Activated CD8-positive, alpha-beta memory T cell treated with anti-CD3 and anti-CD28 coated beads, Interleukin-2, amount 10 ng/mL, durations not matched to agents 7 days and 5 days (primary cell): Measurements from ENCODE around the gene MAST4. TPM values are rescaled to one million over a fixed set of nuclear protein-coding genes. Genes with fewer than 3 reads are reported as not detected.
"Not testable (repeated sequence)": the region's sequence is repeated elsewhere in the genome, so short reads cannot be mapped to it uniquely, and the experiment has no call there.

ENCODE experiments used
- ATAC-seq: fragments of 150-1000 bp; cut with Tn5 transposase; one replicate; pipeline ENCODE4 v1.10.0; 2021; ENCODE audit warnings: moderate library complexity
- CTCF ChIA-PET: fragments of 350-600 bp; sonication (Branson Sonifier 250); formaldehyde crosslinking; loops from one replicate; lab custom pipeline; 2021; ENCODE audit warnings: antibody characterized with exemption; lab: Charles Lee
- DNase-seq: peaks from one replicate; pipeline ENCODE4 v3.0.0-alpha.2; 2020
- H3K27ac Mint-ChIP-seq: one replicate; pipeline ENCODE4 v1.8.0; 2021; ENCODE audit warnings: mild to moderate bottlenecking, mixed read lengths
- H3K27me3 Mint-ChIP-seq: one replicate; pipeline ENCODE4 v1.8.0; 2021; ENCODE audit warnings: mixed read lengths
- H3K36me3 Mint-ChIP-seq: one replicate; pipeline ENCODE4 v1.8.0; 2021; ENCODE audit warnings: mild to moderate bottlenecking, mixed read lengths
- H3K4me1 Mint-ChIP-seq: one replicate; pipeline ENCODE4 v1.8.0; 2021; ENCODE audit warnings: mixed read lengths
- H3K4me3 Mint-ChIP-seq: one replicate; pipeline ENCODE4 v1.8.0; 2021; ENCODE audit warnings: mild to moderate bottlenecking, moderate library complexity, mixed read lengths
- H3K9me3 Mint-ChIP-seq: one replicate; pipeline ENCODE4 v1.8.0; 2022; ENCODE audit warnings: low read depth, mixed read lengths
- total RNA-seq, 2 experiments: library from RNA; stranded (reverse); gene quantifications; one replicate each; pipeline ENCODE4 v1.2.3, GENCODE V29; 2021

MAST4 gene
- total RNA-seq, 2 experiments from 2014 or later: 21.6 to 25.2 TPM

DNA sequence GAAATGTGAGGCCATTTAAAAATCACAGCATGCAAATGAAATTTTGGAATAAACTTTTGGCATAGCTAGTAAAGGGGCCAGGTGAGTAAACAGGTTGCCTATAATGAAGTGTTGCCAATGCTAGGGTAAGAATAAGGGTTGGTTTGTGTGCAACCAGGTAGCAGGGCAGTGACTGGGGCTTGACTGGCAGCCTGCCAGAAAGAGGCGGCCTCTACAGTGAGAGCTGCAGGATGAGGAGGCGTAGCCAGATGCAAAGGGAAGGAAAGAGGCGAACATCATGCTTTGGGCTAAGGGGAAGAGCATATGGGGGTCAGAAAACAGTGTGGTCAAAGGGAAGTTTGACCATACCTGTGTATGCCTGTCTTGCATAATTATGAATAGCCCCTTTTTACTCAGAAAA is 70.6 kb downstream of the MAST4 start:
- no peak for DNase-seq
- no peak overlapping the region for H3K4me3 Mint-ChIP-seq
- no peak for ATAC-seq

DNA sequence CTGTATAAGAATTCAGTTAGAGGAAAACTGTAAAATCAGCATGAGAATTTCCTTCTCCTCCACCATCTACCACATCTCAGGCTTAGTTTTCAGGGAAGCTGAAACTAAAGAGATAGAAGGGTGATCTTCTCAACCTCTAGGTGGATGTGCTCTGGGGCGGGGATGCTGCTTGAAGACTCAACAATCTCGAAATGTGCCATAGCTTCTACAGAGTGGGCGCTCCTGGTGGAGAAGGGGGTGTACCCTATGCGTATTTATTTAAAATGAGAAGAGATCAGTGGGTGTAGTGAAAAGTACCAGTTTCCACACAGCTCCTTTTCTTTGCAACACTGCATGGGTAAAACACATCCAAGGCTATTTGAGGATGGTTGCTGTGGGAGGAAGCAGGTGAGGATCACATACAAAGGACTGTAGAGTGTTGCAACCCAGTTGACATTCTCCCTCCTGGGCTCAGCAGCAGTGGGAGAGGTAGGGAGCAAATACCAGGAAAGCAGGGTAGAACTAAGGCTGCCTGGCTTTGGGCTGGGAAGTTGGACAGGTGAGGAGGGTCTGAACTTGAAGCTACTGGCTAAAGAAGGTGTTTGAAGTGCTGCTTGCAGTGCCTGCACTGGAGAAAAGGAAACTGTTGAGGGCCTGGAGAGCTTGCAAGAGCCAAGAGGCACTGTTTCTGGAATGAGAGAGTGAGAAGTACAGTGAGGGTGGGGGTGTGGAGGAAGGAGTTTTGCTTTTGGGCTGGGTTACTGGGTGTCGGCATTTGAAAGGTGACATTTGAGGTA is 73.1 kb downstream of the MAST4 start:
- Mint-ChIP-seq H3K4me3 (no peak overlapping the region), H3K36me3 (no peaks in the 10 kb centered on the region), H3K4me1 (no peaks in the 10 kb centered on the region), H3K27me3 (peaks cover 44% of the 10 kb centered on the region), H3K27ac (no peak overlapping the region), H3K9me3 (no peaks in the 10 kb centered on the region)
- CTCF ChIA-PET: no interaction called here
- no peak for ATAC-seq
- DNase-seq: no peak

More for the DNA sequence above, 70.6 kb downstream of the MAST4 start:
- no peak overlapping the region for H3K27ac Mint-ChIP-seq
- H3K27me3 Mint-ChIP-seq: peaks cover 45% of the 10 kb centered on the region
- no peaks in the 10 kb centered on the region for H3K4me1 Mint-ChIP-seq
- CTCF ChIA-PET: no interaction called here
- no peaks in the 10 kb centered on the region for H3K9me3 Mint-ChIP-seq
- no peaks in the 10 kb centered on the region for H3K36me3 Mint-ChIP-seq

DNA sequence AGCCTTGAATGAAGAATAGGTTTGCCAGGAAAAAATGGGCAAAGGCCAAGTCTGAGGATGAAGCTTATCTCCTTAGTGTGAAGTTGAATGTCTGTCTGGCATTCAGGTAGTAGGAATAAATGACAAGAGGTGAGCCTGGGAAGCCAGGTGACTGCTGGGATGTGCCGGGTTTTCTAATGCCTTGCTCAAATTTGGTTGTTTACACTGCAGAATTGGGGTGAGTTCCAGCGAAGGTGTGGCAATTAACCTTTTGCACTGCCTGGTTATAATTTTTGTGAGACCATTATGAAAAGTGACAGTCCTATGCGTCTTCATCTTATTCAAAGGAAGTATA is 73.6 kb downstream of the MAST4 start:
- Mint-ChIP-seq H3K9me3 (no peaks in the 10 kb centered on the region), H3K27me3 (peaks cover 44% of the 10 kb centered on the region), H3K27ac (no peak overlapping the region), H3K36me3 (no peaks in the 10 kb centered on the region), H3K4me3 (no peak overlapping the region), H3K4me1 (no peaks in the 10 kb centered on the region)
- ATAC-seq (no peak), DNase-seq (no peak)
- CTCF ChIA-PET: no interaction called here

DNA sequence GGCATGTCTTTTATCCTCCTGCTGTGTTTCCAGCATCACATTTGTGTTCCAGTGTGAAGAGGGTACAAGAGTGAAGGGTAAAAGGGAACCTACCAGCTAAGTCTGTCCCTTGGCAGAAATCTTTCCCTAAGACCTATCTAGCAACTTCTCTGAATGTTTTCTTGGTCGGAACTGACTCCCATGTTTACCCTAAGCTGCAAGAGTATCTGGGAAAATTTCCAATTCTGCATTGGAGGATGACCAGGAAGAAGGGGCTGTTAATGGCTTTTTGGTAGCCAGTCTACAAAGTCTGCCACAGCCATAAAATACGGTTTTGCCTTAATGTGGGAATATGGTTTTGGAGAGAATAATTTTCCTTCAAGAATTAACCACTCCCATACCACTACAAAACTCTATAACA is 75.1 kb downstream of the MAST4 start:
- H3K9me3 Mint-ChIP-seq: no peaks in the 10 kb centered on the region
- CTCF ChIA-PET: no interaction called here
- peaks cover 40% of the 10 kb centered on the region for H3K27me3 Mint-ChIP-seq
- H3K4me1 Mint-ChIP-seq: no peaks in the 10 kb centered on the region
- H3K36me3 Mint-ChIP-seq: no peaks in the 10 kb centered on the region
- DNase-seq: no peak
- no peak for ATAC-seq
- H3K4me3 Mint-ChIP-seq: no peak overlapping the region
- no peak overlapping the region for H3K27ac Mint-ChIP-seq

DNA sequence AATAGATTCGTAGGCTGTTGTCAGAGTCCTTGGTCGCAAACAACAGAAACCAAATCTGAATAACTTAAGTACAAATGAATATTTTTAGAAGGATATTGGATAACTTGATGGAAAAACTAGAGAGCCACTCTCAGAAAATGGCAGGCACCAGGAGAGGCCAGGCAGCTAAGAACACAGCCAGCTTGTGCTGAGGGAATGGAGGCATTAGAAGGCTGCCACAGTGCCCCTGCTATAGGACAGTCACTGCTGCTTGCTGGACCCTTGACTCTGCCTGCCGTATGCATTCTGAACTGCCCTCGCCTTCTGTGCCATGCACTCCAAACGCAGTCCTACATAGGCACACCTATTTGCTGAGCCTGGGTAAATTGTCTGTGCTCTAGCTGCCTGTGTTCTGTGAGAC is 78.6 kb downstream of the MAST4 start:
- ATAC-seq (no peak), DNase-seq (no peak)
- H3K4me1 Mint-ChIP-seq: no peaks in the 10 kb centered on the region
- H3K27ac Mint-ChIP-seq: no peak overlapping the region
- H3K9me3 Mint-ChIP-seq: no peaks in the 10 kb centered on the region
- CTCF ChIA-PET: no interaction called here
- H3K27me3 Mint-ChIP-seq: peaks cover 35% of the 10 kb centered on the region
- no peak overlapping the region for H3K4me3 Mint-ChIP-seq
- no peaks in the 10 kb centered on the region for H3K36me3 Mint-ChIP-seq

DNA sequence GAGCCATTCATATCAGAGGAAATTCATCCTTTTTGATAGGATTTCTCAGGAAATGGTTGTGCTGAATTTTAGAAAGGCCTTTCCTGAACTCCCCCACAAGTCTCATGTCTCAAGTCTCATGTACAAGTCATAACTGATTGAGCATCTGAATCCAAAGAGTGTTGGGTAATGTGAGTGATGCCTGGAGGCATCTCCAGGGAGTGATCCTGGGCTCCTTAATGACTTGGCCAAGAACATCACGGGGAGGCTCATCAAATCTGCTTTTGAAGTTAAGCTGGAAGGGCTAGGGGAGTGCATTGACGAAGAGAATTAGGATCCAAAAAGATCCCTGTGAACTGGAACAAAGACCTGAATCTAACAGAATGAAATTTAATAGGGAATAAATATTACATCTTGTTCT is 79.2 kb downstream of the MAST4 start:
- no peak for ATAC-seq
- no peak for DNase-seq
- no peak overlapping the region for H3K4me3 Mint-ChIP-seq
- H3K27me3 Mint-ChIP-seq: peaks cover 37% of the 10 kb centered on the region
- no peak overlapping the region for H3K27ac Mint-ChIP-seq
- no peaks in the 10 kb centered on the region for H3K36me3 Mint-ChIP-seq
- no peaks in the 10 kb centered on the region for H3K4me1 Mint-ChIP-seq
- CTCF ChIA-PET: no interaction called here
- no peaks in the 10 kb centered on the region for H3K9me3 Mint-ChIP-seq

DNA sequence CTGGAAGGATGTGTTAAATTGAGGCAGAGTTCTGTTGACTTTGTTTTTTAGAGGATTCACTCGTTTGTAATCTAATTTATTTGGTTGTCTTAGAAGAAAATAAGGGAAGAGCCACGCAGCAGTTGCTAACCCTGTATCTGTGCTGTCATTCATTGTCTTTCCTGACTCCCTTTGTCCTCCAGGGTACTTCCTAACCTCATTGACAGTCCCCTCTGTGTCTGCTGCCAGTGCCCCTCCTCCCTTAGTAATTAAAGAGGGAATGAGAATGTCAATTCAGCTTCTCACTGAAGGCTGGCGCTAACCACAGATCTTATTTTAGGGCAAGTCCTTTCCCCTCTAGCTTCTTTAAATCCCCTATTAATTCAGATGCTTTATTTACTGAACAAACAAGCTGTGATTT is 84.0 kb downstream of the MAST4 start:
- Mint-ChIP-seq H3K9me3 (no peaks in the 10 kb centered on the region), H3K27me3 (peaks cover 30% of the 10 kb centered on the region), H3K36me3 (no peaks in the 10 kb centered on the region), H3K27ac (no peak overlapping the region), H3K4me1 (no peaks in the 10 kb centered on the region), H3K4me3 (no peak overlapping the region)
- CTCF ChIA-PET: no interaction called here
- ATAC-seq: no peak
- DNase-seq: no peak

DNA sequence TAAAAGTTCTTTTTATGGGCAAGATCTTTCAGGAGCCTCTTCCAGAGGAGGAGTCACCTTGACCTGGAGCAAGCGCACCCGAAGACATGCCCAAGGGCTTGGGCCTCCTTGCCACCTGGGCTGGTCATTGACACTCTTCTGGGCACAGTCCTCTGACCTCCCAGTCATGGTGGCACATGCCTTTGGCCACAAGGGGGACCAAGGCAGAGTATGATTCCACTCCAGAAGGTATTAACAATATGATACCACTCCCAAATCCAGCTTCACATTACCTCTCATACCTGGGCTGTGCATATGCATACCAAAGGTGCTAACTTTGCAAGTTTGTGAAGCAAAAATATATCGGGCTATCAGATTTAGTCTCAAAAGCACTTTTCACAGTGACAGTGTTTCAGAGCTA is 84.6 kb downstream of the MAST4 start:
- Mint-ChIP-seq H3K27ac (no peak overlapping the region), H3K4me3 (no peak overlapping the region), H3K9me3 (no peaks in the 10 kb centered on the region), H3K36me3 (no peaks in the 10 kb centered on the region), H3K27me3 (peaks cover 27% of the 10 kb centered on the region), H3K4me1 (no peaks in the 10 kb centered on the region)
- CTCF ChIA-PET: no interaction called here
- DNase-seq (no peak), ATAC-seq (no peak)

DNA sequence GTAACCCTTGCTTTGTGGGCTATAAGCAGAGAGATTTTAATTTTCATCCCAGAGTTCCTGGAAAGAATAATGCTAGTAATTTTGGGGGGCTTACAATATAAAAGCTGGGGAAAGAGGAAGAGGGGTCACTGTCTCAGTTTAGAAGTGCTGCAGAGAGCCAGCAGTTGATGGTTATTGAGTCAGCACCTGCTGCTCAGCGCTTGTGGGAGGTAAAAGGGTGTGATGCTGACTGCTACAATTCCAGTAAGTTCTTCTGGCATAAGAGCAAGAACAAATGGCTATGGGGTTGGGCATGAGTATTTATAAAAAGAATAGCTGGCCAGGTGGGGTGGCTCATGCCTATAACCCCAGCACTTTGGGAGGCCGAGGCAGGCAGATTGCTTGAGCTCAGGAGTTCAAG is 88.5 kb downstream of the MAST4 start:
- no peaks in the 10 kb centered on the region for H3K9me3 Mint-ChIP-seq
- H3K27ac Mint-ChIP-seq: no peak overlapping the region
- no peaks in the 10 kb centered on the region for H3K36me3 Mint-ChIP-seq
- DNase-seq (no peak), ATAC-seq (no peak)
- no peak overlapping the region for H3K4me3 Mint-ChIP-seq
- CTCF ChIA-PET: interaction anchor here (0.9 kb wide), 1 partner anchor 378 kb away, joined by 4 read pairs; no protein-coding TSS in a partner anchor
- H3K27me3 Mint-ChIP-seq: peaks cover 16% of the 10 kb centered on the region
- no peaks in the 10 kb centered on the region for H3K4me1 Mint-ChIP-seq

DNA sequence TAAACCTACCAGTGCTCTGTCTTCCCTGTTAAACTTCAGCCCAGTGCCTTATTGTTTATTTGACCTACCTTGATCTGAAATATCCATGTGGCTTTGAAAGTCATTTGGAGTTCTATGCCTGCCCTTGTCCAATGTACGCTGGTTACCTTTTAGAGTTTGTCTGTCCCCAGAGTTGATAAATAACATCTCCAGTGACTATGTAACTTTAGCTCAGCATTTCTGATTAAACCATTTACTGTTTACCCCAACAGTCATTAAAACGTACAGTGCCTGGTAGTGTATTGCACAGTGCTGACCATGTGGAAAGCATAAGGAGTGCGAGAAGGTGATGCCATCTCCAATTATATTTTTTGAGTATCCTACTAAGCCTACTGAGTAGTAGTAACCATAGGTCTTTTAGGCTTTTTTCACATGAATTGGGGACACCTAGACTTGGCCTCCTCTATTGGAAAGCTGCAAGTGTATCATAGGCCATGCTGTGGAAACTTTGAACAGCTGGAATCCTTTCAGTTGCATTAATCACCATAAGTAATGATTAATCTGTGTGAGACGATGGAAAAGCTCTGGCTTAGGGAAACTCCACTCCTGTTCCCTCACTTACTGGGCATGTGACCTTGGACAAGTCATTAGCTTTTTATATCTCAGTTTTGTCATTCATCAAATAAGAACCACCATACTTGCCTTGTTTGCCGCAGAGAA is 93.5 kb downstream of the MAST4 start:
- Mint-ChIP-seq H3K4me3 (no peak overlapping the region), H3K4me1 (no peaks in the 10 kb centered on the region), H3K27ac (no peak overlapping the region), H3K9me3 (no peaks in the 10 kb centered on the region), H3K36me3 (no peaks in the 10 kb centered on the region), H3K27me3 (peaks cover 25% of the 10 kb centered on the region)
- DNase-seq (no peak), ATAC-seq (no peak)
- CTCF ChIA-PET: no interaction called here

DNA sequence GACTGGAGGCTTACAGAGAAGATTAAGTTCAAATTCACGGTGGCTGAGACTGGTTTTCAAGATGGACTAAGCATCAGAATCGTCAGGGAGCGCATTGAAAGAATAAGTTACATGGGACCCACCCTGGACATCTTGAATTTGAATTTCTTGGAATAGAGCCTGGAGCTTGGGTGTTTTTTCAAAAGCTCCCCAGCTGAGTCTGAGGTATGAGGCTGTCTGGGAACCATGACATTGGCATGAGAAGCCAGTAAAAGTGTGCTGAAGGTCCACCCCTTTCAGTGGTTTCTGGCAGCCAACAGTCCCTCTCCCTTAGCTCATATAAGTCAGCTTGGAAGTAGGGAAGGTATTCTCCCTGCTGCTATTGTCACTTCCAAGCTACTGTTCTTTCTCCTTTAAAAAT is 97.8 kb downstream of the MAST4 start:
- no peak for ATAC-seq
- CTCF ChIA-PET: no interaction called here
- Mint-ChIP-seq H3K9me3 (no peaks in the 10 kb centered on the region), H3K36me3 (no peaks in the 10 kb centered on the region), H3K27ac (no peak overlapping the region), H3K4me3 (no peak overlapping the region), H3K4me1 (no peaks in the 10 kb centered on the region), H3K27me3 (peaks cover 33% of the 10 kb centered on the region)
- DNase-seq: no peak

DNA sequence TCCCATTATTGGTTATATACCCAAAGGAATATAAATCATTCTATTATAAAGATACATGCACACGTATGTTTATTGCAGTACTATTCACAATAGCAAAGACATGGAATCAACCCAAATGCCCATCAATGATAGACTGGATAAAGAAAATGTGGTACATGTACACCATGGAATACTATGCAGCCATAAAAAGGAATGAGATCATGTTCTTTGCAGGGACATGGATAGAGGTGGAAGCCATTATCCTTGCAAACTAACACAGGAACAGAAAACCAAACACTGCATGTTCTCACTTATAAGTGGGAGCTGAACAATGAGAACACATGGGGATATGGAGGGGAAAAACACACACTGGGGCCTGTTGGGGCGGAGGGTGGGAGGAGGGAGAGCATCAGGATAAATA is 99.6 kb downstream of the MAST4 start:
- ATAC-seq, H3K4me3 Mint-ChIP-seq, H3K27ac Mint-ChIP-seq, CTCF ChIA-PET, H3K36me3 Mint-ChIP-seq, H3K4me1 Mint-ChIP-seq, H3K9me3 Mint-ChIP-seq, DNase-seq: not testable (repeated sequence)
- peaks cover 27% of the 10 kb centered on the region for H3K27me3 Mint-ChIP-seq

DNA sequence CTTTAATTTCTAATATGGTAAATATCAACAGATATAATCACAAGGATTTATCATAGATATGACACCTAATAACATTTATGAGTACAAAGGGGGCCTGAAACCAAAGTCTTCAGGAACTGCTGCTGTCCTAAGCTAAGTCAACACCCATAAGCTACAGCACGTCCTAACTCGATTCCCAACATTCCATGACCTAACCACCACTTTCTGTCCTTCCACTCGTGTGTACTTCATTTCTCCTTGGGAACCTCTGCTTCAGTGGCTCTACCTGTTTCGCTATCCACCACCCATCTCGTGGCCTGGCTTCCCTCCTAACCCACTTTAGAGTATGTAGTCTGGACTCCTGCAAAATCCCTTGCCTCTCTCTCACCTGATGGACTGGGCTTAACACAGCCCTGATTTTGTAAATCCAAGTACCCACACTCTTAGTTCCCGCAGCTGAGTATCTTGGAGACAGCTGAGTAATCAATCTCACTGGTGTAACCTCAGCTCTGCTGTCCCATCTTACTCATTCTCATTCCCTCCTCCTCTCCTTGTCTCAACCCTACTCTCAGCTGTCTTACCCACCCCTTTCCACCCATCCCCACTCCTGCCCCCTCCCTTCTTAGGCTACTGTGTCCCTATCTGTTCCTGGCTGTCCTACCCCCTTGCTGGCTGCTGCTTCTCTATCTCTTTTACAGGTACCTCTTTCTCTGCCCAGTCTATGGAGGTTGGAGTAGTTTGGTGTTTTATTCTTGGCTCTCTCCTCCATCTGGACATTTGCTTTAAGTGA is 101.8 kb downstream of the MAST4 start:
- H3K4me3 Mint-ChIP-seq: no peak overlapping the region
- H3K27me3 Mint-ChIP-seq: peaks cover 33% of the 10 kb centered on the region
- CTCF ChIA-PET: no interaction called here
- DNase-seq (no peak), ATAC-seq (no peak)
- no peak overlapping the region for H3K27ac Mint-ChIP-seq
- no peaks in the 10 kb centered on the region for H3K9me3 Mint-ChIP-seq
- H3K4me1 Mint-ChIP-seq: no peaks in the 10 kb centered on the region
- no peaks in the 10 kb centered on the region for H3K36me3 Mint-ChIP-seq

DNA sequence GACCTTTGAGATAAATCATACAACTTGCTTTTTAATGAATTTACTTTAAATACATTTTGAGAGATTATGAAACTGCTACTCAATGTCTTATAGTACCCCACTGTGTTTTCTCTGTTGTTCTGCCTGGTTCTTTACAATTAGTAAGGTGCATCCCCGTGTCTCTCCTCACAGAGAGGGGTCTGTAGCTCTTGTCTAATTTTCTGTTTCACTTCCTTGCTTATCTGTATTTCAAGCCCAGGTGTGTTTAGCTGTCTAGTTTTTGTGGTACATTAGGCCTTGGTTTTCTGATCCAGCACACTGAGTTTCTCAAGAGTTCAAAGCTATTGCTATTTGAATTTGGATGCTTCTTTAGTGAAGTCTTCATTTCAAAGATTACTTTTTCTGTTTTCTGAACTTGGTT is 105.1 kb downstream of the MAST4 start:
- Mint-ChIP-seq H3K27ac (no peak overlapping the region), H3K27me3 (peaks cover 28% of the 10 kb centered on the region)

More for the DNA sequence above, 105.1 kb downstream of the MAST4 start:
- DNase-seq (no peak), ATAC-seq (no peak)
- H3K4me1 Mint-ChIP-seq: no peaks in the 10 kb centered on the region
- no peaks in the 10 kb centered on the region for H3K9me3 Mint-ChIP-seq
- no peaks in the 10 kb centered on the region for H3K36me3 Mint-ChIP-seq
- no peak overlapping the region for H3K4me3 Mint-ChIP-seq
- CTCF ChIA-PET: no interaction called here
